NCI-H82 treated with DMSO at 0.1 percent for 48 hours (cell line): ENCODE results near the gene MYB.
A peak's percentile ranks its signal among the peaks of the same experiment; 100 is the strongest.
"Not testable (repeated sequence)": the region's sequence is repeated elsewhere in the genome, so short reads cannot be mapped to it uniquely, and the experiment has no call there.

Experiments used
- DNase-seq: peaks from one replicate; lab custom pipeline; 2025; ENCODE audit not compliant: unreplicated experiment; lab: John Stamatoyannopoulos, UW

Gene MYB

DNA sequence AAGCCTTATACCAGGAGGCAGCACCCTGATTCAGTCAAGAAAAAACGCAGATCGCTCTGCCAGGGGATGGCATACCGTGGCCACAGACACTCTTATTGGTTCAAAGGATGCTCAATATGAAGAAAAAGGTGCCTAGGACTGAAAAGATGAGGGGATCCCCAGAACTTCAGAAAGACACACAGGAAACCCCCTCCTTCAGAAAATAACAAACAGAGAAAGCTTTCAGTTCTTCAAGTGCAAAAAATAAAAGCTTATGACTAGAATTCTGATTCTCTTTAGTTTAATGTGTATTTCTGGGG lies 17.7 kb upstream of the MYB start:
- DNase-seq = no peak

DNA sequence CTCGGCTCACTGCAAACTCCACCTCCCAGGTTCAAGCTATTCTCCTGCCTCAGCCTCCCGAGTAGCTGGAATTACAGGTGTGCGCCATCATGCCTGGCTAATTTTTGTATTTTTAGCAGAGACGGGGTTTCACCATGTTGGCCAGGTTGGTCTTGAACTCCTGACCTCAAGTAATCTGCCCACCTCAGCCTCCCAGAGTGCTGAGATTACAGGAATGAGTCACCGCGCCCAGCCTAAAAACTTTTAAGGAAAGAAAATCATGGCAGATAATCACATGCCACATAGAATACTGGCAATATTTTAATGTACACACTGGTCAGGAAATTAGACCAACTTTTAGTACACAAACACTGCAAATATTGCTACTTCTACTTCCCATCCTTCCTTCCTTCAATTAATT lies 16.7 kb upstream of the MYB start:
- DNase-seq = not testable (repeated sequence)

DNA sequence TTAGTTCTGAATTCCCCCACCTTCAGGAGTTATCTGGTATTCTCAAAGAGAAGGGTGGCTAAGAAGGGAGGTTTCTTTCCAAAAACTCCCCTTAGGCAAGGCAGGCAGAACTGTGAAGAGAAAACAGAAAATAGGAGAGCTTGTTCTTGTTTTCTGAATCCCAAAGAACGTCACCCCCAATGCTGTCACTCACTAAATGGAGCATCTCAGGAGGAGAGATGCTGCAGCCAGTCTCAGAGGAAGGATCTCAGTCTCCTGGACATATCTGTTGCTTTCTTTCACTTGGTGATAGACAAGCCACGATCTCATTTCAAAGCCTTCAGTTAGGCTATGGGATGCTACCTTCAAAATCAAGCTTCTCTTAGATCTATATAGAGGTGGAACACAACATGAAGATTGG lies 16.1 kb upstream of the MYB start:
- no peak for DNase-seq

DNA sequence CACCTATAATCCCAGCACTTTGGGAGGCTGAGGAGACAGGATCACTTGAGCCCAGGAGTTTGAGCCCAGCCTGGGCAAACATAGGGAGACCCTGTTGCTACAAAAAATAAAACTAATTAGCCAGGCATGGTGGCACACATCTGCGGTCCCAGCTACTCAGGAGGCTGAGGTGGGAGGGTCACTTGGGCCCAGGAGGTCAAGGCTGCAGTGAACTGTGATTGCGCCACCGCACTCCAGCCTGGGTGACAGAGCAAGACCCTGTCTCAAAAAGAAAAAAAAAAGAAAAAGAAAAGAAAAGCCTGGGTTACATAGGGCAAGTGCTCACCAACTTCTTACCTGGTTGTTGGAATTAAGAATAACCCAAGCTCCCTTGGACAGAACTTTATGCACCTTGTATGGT lies 14.6 kb upstream of the MYB start:
- no peak for DNase-seq

DNA sequence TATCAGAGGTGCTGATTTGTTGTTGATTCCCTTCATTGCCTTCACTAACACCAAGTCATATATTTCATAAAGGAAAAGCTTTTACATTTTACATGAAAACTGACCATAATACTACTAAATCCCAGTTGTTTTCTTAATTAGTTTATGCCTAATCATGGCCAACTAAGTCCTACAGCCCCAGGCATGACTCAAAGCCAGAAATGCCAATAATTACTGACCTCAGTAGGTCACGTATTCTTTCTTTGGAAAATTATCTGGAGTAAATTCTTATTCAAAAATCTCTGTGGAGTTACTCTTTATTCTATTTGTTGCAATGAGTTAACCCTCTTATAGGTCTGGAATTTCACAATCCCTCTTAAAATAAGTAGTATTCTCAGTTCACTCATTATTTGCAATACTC lies 13.5 kb upstream of the MYB start:
- no peak for DNase-seq

DNA sequence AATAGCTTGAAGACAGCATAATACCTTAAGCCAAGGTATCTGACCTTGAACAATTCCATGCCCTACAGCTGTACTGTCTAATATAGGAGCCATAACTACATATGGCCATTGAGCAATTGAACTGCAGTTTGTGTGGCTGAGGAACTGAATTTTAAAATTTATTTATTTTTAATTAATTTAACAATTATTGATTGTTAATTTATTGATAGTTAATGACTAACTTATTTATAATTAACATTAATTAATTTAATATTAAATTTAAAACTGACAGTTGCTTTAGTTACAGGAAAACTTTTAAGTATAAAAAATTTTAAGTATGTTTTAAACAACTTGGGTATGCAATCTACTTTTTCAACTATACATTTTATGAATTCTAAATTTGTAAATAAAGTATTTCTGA lies 12.3 kb upstream of the MYB start:
- no peak for DNase-seq

DNA sequence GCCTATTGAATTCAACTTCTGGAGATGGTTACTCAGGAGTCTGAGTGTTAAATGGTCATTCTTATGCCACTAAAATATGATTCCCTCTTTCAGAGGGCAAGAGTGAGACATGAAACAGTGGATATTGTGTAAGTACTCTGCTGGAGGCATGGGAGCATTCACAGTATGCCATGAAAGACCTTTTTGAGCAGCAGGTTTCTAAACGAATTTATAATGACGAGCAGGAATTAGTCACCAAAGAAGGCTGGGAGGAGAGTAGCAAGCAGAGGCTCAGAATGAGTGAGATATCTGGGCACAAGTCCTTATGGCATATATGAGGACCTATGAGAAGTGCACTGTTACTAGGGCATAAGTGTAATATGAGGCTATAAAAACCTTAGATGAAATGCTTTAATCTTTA lies 10.9 kb upstream of the MYB start:
- DNase-seq = no peak

DNA sequence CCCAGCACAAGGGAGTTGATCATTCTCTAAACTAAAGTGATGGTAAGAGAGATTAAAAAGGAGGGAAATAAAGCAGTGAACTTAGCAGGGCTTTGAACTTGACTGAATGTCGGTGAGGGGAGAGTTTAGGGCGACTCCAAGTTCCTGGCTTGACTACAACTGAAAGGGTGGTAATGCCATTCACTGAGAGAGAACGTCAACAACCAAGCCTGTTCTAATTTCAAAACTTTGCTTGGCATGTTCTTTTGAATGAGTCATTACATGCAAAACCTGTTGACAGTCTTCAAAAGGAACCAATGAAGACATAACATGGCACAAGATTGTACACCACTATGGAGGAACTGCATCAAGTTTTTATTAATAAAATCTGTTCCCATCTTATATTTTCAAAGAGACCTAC lies 10.3 kb upstream of the MYB start:
- no peak for DNase-seq

DNA sequence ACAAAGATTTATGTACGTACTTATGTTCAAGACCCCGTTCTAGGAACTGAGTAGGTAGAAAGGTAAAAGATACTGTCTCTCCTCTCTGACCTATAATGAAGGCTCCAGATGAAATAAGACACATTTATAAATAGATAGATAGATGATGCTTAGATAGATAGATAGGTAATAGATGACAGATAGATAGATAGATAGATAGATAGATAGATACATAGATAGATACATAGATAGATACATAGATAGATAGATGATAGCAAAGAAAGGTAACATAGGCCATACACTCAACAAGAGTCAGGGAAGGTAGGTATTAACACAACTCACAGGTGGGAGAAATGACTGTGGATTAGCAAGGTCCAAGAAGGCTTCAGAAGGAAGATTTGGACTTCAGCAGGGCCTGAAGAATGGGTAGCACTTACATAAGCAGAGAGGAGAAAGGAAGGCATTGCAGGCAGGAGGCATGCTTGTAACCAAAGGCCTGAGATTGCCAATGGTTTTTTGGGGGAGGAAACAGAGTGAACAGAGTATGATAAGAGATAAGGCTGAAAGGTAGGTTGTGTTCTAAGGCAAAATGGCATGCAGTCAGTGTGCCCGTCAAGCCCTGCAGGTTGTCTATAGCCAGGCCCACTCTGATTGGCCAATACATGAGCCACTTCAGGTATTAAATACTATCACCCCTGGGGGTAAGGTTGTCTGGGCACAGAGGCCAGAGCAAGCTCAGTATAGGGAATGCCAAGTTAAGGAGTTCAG lies 7.7 kb upstream of the MYB start:
- no peak for DNase-seq

DNA sequence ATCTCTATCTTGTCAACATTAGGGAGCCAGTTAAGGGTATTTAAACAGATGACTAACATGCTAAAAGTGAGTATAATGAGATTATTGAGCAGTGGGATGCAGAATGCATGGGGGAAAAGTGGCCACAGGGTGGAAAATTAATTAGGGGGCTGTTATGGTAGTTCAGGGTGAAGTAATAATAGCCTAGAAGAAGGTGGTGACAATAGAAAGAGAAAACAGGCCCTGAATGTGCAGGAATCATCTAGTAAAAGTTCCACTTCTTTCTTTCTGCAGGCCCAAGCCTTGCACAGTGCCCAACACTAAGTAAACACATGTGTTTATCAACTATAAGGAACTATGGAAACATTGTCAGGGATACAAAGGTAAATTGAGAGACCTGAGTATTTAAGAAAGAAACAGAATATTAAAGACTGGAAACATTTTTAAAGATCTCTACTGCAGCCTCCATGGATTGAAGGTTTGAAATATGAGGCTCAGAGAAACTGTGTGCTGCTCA lies 7.1 kb upstream of the MYB start:
- peak; percentile 37 for DNase-seq

DNA sequence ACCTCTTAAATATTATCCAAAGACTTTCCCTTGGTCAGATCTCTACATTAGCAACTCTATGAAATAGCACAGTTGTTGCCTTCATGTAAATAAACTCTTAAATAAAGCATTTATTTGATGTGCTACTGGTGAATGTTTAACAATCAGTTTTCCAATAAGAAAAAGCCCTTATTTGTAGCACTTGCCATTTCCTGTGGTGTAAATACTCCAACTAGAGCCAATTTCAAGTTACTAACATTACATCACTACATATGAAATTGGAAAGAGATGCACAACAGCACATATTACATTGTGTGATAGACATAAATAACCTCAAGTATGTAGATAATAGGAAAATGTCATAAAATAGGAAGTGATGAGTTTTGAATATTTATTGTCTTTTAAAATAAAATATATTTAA lies 5.0 kb upstream of the MYB start:
- no peak for DNase-seq

DNA sequence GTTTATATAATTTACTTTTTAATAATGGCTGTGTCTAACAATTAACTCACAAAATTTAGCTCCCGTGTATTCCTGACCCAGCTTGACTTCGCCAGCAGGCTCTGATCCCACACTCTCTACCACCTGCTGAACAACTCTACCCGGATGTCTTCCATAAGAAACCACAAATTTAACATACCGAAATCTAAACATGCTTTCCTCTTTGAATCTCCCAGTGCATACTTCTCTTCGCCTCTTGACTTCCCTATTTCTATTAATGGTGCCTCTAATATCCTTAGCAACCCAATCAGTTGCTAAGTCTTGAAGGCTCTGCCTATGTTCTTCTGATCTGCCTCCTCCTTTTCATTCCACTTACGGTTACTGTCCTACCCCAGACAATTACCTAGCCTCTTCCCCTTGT lies 4.6 kb upstream of the MYB start:
- DNase-seq = no peak

DNA sequence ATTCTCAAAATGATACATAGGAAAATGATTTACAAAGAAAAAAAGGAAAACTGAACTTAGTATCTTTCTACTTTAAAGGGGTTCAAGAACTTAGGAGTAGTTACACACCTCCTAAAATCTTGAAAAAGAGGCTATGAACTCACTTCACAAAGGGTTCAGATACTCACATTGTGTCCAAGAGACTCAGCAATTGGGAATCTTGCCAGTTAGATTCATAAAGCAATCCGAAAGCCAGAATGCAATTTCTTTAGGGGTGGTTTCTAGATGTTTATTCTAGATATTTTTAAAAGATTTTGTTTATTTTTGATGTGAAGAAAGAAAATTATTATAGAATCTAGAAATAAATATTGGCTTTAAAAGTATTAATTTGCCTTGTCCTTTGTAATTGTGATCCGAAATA lies 1.7 kb upstream of the MYB start:
- no peak for DNase-seq

DNA sequence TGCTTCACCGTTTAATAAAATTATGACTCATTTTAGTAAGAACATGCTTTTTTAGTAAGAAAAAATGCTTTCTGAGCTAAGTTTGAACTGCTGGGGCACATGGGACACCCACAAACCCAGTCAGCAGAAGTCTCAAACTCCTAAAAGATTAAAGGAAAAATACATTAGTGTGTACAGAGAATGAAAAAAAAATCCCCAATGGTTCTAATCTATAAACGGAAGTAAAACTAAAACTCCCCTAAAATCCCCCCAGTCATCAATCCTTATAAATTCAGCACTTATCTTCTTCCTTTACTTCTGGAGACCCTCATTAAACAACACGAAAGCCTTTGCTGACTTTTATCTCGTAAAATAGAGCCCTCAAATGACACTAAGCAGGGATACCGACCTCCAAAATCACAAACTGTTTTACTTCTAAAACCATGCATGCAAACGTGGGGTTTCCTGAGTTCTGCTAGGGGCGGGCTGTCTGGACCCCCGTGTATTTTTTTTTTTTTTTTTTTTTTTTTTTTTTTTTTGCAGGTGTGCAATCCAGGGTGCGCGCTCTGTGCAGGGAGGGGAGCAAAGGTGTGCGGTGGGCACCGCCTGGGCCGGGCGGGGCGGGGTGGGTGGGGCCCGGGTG lies 1.1 kb upstream of the MYB start:
- no peak for DNase-seq

DNA sequence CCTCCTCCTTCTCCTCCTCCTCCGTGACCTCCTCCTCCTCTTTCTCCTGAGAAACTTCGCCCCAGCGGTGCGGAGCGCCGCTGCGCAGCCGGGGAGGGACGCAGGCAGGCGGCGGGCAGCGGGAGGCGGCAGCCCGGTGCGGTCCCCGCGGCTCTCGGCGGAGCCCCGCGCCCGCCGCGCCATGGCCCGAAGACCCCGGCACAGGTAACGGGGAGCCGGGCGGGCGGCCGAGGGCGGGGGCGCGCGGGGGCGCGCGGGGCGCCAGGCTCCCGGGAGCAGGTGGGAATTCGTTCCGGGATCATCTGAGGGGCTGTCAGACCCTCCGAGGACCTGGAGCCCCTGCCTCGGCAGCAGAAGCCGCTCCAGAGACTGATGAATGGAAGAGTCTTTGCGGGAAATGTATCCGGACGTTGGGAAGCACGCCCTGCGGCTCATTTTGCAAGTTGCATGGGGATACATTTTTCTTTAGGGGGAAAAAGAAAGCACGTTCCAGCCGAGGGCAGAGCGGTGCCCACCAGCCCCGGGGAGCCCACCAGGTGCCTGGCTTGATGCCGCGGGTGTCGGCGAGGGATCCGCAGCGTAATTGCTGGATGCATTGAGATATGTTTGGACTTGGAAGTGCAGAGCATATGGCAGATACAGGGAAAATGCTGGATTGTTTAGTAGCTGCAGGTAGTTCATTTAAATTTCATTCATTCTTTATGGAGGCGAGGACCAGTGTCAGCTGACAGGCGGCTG lies 394 bp downstream of the MYB start:
- DNase-seq = no peak

DNA sequence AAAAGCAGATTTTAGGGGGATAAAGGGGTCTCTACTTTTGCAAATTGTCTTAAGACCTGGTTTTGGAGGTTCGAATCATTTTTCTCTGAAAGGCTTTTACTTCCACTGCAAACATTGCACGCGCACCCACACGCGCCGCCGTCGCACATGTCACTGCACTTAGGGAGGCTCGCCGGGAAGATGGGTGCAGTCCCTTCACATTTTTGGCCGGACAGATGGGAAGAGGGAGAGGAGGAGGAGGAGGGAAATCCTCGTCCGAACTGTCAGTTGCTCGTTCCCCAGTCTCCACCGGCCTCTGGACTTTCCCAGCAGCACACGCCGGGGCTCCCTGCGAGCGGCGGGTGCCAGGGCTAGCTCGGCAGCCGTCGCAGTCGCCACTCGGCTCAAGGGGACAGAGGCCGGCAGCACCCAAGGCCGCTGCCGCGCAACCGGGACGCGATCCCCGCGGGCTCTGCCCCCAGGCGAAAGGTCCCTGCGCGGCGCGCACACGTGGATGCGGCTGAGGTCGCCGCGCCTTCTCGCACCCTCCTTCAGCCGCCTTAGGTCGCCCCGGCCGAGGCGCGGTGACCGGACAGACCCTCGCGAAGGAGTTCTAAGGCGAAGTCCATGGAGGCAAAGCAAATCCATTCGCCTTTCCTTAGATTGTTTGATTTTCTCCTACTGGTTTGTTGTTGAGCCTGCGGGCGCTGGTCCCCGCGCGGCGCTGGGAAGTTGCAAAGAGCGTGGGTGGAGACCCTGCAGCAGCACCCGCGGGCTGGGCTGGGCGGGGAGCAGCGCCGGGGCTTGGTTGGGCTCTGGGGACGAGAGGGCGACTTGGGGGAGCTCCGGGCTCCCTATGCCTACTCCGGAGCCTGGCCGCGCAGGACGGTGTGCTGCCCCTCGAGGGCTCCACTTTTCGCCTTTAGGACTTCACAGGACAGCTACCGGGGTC lies 1.2 kb downstream of the MYB start:
- DNase-seq = no peak

DNA sequence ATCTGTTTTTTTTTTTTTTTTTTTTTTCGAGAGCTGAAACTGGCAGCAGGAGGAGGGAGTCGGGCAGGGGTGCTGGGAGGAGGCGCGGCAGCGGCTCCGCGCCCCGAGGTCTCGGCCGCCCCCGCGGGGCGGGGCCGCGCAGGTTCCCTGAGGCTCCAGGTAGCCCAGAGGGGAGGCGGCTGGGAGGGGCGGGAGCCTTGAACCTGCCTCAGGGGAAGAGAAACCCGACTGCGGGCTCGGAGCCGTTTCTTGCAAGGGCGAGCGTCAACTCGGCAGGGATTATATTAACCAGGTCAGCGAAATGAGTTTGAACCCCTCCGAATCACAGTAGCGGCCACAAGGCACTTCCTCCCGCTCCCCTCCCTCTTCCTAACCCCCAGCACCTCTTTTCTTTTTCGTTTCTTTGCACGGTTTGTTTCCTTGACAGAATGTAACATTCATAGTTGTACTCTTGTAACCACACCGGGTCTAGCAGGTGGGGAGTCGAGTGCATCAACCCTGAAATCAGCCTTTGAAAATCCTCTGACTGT lies 2.0 kb downstream of the MYB start:
- no peak for DNase-seq

DNA sequence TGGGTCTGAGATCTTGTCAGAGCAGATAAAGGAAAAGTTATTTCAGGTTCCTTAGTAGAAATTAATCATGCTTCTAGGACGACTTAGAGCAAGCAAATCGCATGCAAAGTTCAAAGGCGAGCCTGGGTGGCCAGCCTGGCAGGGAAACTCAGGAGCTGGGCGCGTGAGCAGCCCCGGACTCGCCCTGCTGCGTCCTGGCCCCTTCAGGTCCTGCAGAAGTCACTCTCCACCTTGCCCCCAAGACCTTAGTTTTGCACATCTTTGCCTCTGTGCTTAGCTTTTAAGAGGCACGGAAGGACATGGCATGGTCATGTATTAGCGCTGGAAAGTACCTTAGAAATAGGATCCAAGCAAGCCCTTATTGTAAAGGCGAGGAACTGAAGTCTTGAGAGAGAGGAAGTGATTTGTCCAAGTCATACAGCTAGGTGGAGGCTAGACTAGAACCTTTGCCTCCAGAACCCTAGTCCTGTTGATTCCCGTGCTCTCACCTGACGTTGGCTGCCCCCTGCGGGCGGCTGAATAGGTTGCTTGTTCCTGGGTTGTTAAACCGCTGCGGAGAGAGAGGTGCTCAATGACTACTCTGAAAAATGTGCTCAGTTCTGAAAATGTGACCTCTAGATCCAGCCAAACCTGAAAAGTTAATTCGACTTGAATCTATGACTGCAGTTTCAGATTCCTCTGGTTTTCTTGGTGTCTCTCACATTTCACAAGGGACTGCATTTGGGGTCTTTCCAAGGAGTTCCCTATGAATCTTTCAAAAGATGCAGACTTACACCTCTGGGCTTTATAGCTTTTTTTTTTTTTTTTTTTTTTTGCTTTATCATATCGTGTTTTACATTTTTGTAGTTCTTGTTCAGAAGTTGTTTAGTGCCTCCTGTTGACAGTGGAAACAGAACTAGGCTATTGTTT lies 2.7 kb downstream of the MYB start:
- DNase-seq = peak; percentile 57

DNA sequence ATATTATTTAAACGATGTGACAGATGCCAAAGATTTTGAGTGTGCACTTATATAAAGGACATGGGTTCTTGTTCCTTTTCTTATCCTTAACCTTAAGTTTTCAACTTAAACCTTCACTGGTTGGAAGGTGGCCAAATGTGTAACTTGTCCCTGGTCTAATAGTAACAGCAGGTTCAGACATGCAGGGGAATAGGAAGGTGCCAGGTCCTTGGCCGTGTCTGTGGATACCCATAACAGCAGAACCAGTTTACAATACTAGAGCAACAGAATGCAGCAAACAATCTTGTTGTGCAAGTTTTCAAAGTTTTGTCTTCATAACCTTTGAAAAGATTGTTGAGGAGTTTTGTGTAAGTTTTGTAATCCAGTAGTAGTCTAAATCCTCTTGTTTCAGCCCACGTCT lies 4.4 kb downstream of the MYB start:
- no peak for DNase-seq

DNA sequence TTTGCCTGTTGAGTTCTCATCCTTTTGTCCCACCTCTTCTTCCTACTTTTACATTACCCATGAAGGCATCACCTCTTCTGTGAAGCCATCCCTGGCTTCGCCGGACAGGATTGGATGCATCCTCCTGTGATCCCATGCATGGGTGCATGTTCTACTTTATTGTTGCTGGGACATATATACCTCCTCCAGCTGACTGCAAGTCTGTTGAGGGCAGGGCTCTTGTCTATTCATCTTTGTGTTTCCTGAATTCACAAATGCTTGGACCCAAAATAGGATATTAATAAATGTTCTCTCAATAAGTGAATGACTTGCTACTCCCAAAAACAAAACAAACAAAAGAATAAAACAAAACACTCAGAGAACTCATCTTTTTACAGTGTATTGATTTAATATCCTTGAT lies 5.1 kb downstream of the MYB start:
- no peak for DNase-seq
